Embryonic facial prominence (tissue), 1 donor: ENCODE data around the gene MYO9A.

Experiments used
- DNase-seq: peaks from one replicate; pipeline ENCODE4 v3.0.0-alpha.2; 2016; ENCODE audit errors: extremely low spot score

The MYO9A gene

GRCh38 chr15:71809346-71809745 is 308.6 kb downstream of the MYO9A start:
- DNase-seq: no peak

GRCh38 chr15:71808311-71809020 is 309.5 kb downstream of the MYO9A start:
- no peak for DNase-seq

- no peak for DNase-seq
Observed at GRCh38 chr15:71807691-71808091, 310.3 kb downstream of the MYO9A start.

- no peak for DNase-seq
Observed at GRCh38 chr15:71807125-71807629, 310.8 kb downstream of the MYO9A start.

GRCh38 chr15:71806452-71806931 is 311.5 kb downstream of the MYO9A start:
- no peak for DNase-seq

GRCh38 chr15:71804695-71805470 is 313.1 kb downstream of the MYO9A start:
- no peak for DNase-seq

- DNase-seq: no peak
Observed at GRCh38 chr15:71804226-71804625, 313.7 kb downstream of the MYO9A start.

- no peak for DNase-seq
Observed at GRCh38 chr15:71802770-71803169, 315.2 kb downstream of the MYO9A start.

- no peak for DNase-seq
Observed at GRCh38 chr15:71801935-71802655, 315.9 kb downstream of the MYO9A start.

- DNase-seq: peak; percentile 73
Observed at GRCh38 chr15:71800835-71801745, 316.9 kb downstream of the MYO9A start.

- DNase-seq: no peak
Observed at GRCh38 chr15:71800190-71800589, 317.8 kb downstream of the MYO9A start.

GRCh38 chr15:71798641-71799040 is 319.3 kb downstream of the MYO9A start:
- no peak for DNase-seq

- DNase-seq: no peak
Observed at GRCh38 chr15:71792521-71792920, 325.4 kb downstream of the MYO9A start.

- DNase-seq: no peak
Observed at GRCh38 chr15:71791975-71792374, 326.0 kb downstream of the MYO9A start.

- no peak for DNase-seq
Observed at GRCh38 chr15:71790081-71790480, 327.9 kb downstream of the MYO9A start.

GRCh38 chr15:71789616-71790015 is 328.3 kb downstream of the MYO9A start:
- no peak for DNase-seq

GRCh38 chr15:71788646-71789579 is 329.0 kb downstream of the MYO9A start:
- no peak for DNase-seq

GRCh38 chr15:71786673-71787072 is 331.3 kb downstream of the MYO9A start:
- no peak for DNase-seq

GRCh38 chr15:71785996-71786395 is 332.0 kb downstream of the MYO9A start:
- DNase-seq: no peak

GRCh38 chr15:71784719-71785118 is 333.2 kb downstream of the MYO9A start:
- no peak for DNase-seq
